ENCODE measurements around the gene NEUROG1.

NEUROG1 gene

DNA sequence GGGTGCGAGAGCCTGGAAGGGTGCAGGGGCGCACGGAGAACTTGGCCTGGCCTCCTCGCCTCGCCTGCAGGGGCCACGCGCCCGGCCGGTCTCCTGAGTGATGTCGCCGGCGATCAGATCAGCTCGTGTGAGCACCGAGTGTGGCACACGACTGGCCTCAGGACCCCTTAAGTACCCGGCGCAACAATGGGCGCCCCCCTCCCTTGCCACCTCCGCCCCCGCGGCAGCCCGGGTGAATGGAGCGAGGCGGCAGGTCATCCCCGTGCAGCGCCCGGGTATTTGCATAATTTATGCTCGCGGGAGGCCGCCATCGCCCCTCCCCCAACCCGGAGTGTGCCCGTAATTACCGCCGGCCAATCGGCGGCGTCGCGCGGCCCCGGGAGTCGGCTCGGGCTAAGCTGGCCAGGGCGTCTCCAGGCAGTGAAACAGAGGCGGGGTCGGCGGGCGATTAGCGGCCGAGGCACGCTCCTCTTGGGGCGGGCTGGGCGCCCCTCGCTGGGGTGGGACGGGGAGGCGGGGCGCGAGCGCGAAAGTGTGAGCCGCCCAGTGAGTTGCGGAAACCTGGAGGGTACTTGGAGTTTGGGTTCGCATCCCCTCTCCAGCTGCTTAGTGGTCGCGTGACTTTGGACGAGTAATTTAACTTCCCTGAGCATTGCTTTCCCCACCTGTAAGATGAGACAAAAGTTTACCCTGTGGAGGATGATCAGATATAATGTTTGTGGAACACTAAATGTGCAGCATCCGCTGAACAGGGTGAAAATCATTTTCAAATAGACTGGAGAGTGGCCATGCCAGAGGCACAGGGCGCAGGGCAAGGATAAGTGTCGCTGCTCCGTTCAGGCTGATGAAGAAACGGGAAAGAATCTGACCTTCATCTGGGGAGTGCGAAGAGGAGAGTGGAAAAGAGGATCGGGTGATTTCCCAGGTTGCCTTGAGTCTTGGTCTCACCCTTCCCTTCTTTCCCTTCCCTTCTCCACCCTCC is at the start of gene NEUROG1:
Gene NEUROG1 (minus strand): TSS at position 145 of the 982 bp plus-strand sequence. CDS start 274 bp downstream, outside the sequence.
- DNase-seq, result no peak

DNA sequence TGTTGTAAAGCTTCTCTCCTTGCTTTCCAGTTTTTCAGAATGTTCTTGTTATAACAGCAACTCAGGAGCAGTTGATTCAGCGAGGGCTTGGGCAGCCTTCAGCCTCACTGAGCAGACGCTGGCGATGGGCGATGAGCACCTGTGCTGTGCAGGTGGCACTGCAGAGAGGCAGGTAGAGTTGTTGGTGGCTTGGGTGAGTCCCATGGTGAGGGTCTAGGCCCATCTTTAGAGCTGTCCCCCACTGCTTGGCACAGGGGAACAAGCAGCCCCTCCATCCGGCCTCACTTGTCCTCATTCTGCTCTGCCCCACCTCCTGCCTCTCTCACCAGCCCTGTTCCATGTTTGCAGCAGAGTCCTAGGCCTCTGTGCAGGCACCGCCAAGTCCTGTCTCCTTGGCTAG is 49.2 kb upstream of the NEUROG1 start:
- no peak for DNase-seq

DNA sequence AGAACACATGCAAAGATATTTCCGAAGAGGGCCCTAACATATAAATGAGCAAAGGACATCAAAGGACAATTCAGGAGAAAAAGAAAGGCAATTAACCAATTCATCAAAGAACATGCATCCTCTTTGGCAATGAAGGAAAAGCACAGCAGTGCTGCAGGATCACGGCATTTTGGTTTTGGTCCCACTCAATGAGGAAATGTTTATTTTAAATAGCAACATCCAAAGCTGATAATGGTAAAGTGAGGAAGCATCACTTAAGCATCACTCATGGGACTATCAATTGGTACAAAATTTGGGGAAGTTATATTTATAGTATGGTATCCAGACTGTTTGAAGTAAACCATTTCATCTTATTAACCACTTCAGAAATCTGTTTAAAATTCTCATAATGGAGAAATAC is 48.5 kb upstream of the NEUROG1 start:
- no peak for DNase-seq

- no peak for DNase-seq
Measured at GRCh38 chr5:135582099-135582781, 46.5 kb upstream of the NEUROG1 start.

- no peak for DNase-seq
Measured at GRCh38 chr5:135578685-135579341, 43.0 kb upstream of the NEUROG1 start, which contains the start of gene CXCL14. Gene CXCL14 (minus strand): TSS chr5:135578991. CDS start chr5:135578778, 213 bp downstream.

- DNase-seq, result no peak
Measured at GRCh38 chr5:135578305-135578684, 42.5 kb upstream of the NEUROG1 start.

DNA sequence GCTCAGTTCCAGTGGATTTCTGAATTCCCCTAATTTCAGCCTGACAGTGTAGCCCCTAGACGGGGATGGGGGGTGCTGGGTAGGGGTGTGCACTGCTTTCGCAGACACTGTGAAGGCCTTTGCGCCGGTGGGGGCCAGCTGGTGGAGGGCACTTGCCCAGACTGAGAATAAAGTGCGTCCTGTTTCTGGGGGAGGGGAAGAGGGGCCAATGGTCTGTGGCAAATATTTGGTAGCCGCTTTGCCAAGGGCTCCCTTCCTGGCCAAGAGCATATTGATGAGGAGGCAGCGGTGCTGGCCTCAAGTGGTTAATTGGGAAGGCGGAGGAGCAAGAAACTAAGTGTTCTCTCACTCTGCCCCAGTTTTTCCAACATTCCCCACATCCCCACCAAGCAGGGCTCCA is 41.7 kb upstream of the NEUROG1 start:
- no peak for DNase-seq

GRCh38 chr5:135576075-135576599 is 40.4 kb upstream of the NEUROG1 start:
- DNase-seq, result no peak

GRCh38 chr5:135574493-135574892 is 38.7 kb upstream of the NEUROG1 start:
- no peak for DNase-seq

GRCh38 chr5:135571902-135572301 is 36.1 kb upstream of the NEUROG1 start:
- no peak for DNase-seq

DNA sequence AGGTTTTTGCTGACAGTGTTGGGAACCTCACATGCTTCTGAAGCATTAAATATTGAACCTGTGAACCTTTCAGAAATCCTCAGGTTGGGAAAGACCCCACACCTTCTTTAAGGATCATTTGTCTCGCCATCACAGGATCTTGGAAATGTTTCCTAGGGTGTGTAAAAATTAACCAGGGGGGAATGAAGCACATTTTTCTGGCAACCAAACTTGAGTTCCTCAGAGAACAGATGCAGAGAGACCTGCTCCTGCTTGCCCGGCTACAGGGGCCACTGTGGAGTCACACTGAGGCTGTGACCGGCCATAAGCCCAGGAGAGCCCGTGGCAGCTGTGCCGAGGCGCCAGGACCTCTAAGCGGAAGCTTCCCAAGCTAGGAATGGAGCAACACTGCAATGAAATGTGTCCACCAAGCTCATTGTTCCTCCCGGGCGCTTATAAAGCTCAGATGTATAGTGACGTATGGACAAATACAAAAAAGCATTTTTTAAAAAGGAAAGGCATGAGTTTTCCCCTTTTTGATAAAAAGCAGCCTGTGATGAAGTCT is 35.4 kb upstream of the NEUROG1 start:
- DNase-seq, result no peak

GRCh38 chr5:135570453-135570764 is 34.6 kb upstream of the NEUROG1 start:
- no peak for DNase-seq

- DNase-seq, result peak; percentile 59 to 74
Measured at GRCh38 chr5:135569755-135570452, 34.1 kb upstream of the NEUROG1 start.

GRCh38 chr5:135568923-135569360 is 33.2 kb upstream of the NEUROG1 start:
- DNase-seq, result peak; percentile 24 to 33

- no peak for DNase-seq
Measured at GRCh38 chr5:135568246-135568645, 32.5 kb upstream of the NEUROG1 start.

DNA sequence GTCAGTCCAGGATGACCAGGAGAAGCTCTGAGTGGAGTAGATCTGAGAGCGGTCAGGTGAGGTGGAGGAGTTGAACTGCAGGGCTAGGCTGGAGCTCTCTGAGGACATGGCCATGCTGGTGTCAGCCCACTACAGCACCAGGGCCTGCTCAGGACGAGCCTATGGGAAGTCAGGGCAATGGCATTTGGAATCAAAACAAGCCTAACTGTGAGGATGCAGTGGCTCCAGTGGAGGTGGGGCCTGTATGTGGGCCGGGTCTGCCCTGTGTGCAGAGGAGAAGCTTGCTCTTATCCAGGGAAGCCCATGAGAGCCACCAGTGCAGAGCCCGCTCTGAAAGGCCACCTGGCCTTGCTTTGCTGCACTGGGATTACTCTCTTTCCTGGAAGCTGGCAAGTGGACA is 31.9 kb upstream of the NEUROG1 start:
- DNase-seq, result no peak

GRCh38 chr5:135566422-135567400 is 30.9 kb upstream of the NEUROG1 start:
- no peak for DNase-seq

GRCh38 chr5:135565725-135566421 is 30.1 kb upstream of the NEUROG1 start:
- peak; percentile 76 to 77 for DNase-seq

GRCh38 chr5:135565266-135565665 is 29.5 kb upstream of the NEUROG1 start:
- DNase-seq, result no peak

GRCh38 chr5:135564331-135564730 is 28.6 kb upstream of the NEUROG1 start:
- no peak for DNase-seq
